ENCODE measurements around the gene BRF1.
A peak's percentile ranks its signal among the peaks of the same experiment; 100 is the strongest.

BRF1 gene

DNA sequence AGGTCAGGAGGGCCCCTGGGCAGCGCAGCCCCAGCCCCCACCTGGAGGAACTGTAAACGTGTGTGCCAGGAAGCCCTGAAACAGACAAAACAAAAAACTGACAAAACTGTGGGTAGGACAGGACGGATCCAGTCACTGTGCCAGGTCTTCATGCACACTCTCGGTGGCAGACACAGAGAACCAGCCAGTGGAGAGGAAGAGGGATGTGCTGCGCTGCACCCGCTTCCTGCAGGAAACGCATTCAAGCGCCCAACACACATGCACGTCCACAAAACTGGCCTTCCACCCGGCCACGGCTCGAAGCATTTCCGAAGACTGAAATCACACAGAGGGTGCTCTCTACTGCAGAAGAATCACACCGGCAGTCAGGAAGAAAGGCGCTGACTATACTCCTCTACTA is 16.9 kb downstream of the BRF1 start:
- Histone ChIP-seq H3K36me3 (ENCODE audit: control insufficient read depth in 1 of 2, insufficient read depth in 2 of 2, low read depth in 1 of 2, low read length in 2 of 2) (peaks cover 13 to 36% of the 10 kb centered on the region in 2 experiments), H2AK5ac (ENCODE audit: low read length, severe bottlenecking) (no peak overlapping the region), H3K9me3 (ENCODE audit: control insufficient read depth, low read length) (no peaks in the 10 kb centered on the region), H3K14ac (ENCODE audit: low read length in 2 of 2) (no peak overlapping the region), H2BK15ac (ENCODE audit: low read depth, poor library complexity, severe bottlenecking) (no peak overlapping the region), H2BK5ac (ENCODE audit: low read depth, low read length, poor library complexity, severe bottlenecking) (no peak overlapping the region), H2BK12ac (ENCODE audit: low read length in 2 of 2) (no peak overlapping the region), H3K79me1 (replicated peaks; ENCODE audit: low read length, poor library complexity, severe bottlenecking) (peaks cover 57% of the 10 kb centered on the region), H4K8ac (ENCODE audit: low read length) (no peak overlapping the region), H3K23ac (ENCODE audit: low read length in 2 of 2) (peak overlapping the region in 1 of 2 experiments; percentile 2), H3K4me3 (ENCODE audit: insufficient read depth in 1 of 2, low read depth in 1 of 2, low read length in 2 of 2) (no peak overlapping the region), H3K4me1 (ENCODE audit: control insufficient read depth, insufficient read depth, low read depth, low read length) (peaks cover 11% of the 10 kb centered on the region), H3K4me2 (ENCODE audit: low read length, poor library complexity, severe bottlenecking) (no peak overlapping the region), H2BK120ac (ENCODE audit: low read depth, low read length) (no peak overlapping the region), H2AFZ (ENCODE audit: low read depth, low read length) (no peak overlapping the region), H4K91ac (ENCODE audit: low read length) (no peak overlapping the region), H3K27ac (ENCODE audit: low read length, poor library complexity, severe bottlenecking) (no peak overlapping the region), H3K27me3 (ENCODE audit: control insufficient read depth in 1 of 2, insufficient read depth in 1 of 2, low read length in 2 of 2) (no peaks in the 10 kb centered on the region), H3K9ac (ENCODE audit: low read length) (no peak overlapping the region), H3K18ac (ENCODE audit: low read depth in 1 of 2, low read length in 2 of 2) (no peak overlapping the region), H3K4ac (ENCODE audit: low read depth in 1 of 2, low read length in 2 of 2) (no peak overlapping the region)
- 90% methylated on average over 15 of the region's 15 CpGs for WGBS
- DNase-seq: no peak

- Histone ChIP-seq H3K23ac (ENCODE audit: low read length in 2 of 2) (no peak overlapping the region), H3K18ac (ENCODE audit: low read depth in 1 of 2, low read length in 2 of 2) (no peak overlapping the region), H3K9ac (ENCODE audit: low read length) (no peak overlapping the region), H3K27me3 (ENCODE audit: control insufficient read depth in 1 of 2, insufficient read depth in 1 of 2, low read length in 2 of 2) (no peaks in the 10 kb centered on the region), H3K36me3 (ENCODE audit: control insufficient read depth in 1 of 2, insufficient read depth in 2 of 2, low read depth in 1 of 2, low read length in 2 of 2) (peaks cover 13 to 36% of the 10 kb centered on the region in 2 experiments), H2BK12ac (ENCODE audit: low read length in 2 of 2) (no peak overlapping the region), H3K79me1 (replicated peaks; ENCODE audit: low read length, poor library complexity, severe bottlenecking) (peaks cover 60% of the 10 kb centered on the region), H3K4me3 (ENCODE audit: insufficient read depth in 1 of 2, low read depth in 1 of 2, low read length in 2 of 2) (no peak overlapping the region), H3K9me3 (ENCODE audit: control insufficient read depth, low read length) (no peaks in the 10 kb centered on the region), H2BK15ac (ENCODE audit: low read depth, poor library complexity, severe bottlenecking) (no peak overlapping the region), H3K27ac (ENCODE audit: low read length, poor library complexity, severe bottlenecking) (no peak overlapping the region), H4K91ac (ENCODE audit: low read length) (peak overlapping the region; percentile 18), H4K8ac (ENCODE audit: low read length) (no peak overlapping the region), H2AFZ (ENCODE audit: low read depth, low read length) (no peak overlapping the region), H2BK5ac (ENCODE audit: low read depth, low read length, poor library complexity, severe bottlenecking) (no peak overlapping the region), H3K4ac (ENCODE audit: low read depth in 1 of 2, low read length in 2 of 2) (no peak overlapping the region), H3K4me1 (ENCODE audit: control insufficient read depth, insufficient read depth, low read depth, low read length) (peaks cover 11% of the 10 kb centered on the region), H3K4me2 (ENCODE audit: low read length, poor library complexity, severe bottlenecking) (no peak overlapping the region), H2AK5ac (ENCODE audit: low read length, severe bottlenecking) (no peak overlapping the region), H3K14ac (ENCODE audit: low read length in 2 of 2) (no peak overlapping the region), H2BK120ac (ENCODE audit: low read depth, low read length) (no peak overlapping the region)
- DNase-seq: no peak
- WGBS: 50% methylated on average over 9 of the region's 10 CpGs
Measured at GRCh38 chr14:105283028-105283427, 17.8 kb downstream of the BRF1 start.

GRCh38 chr14:105282098-105282725 is 18.6 kb downstream of the BRF1 start:
- Histone ChIP-seq H3K23ac (ENCODE audit: low read length in 2 of 2) (no peak overlapping the region), H3K27me3 (ENCODE audit: control insufficient read depth in 1 of 2, insufficient read depth in 1 of 2, low read length in 2 of 2) (no peaks in the 10 kb centered on the region), H3K9me3 (ENCODE audit: control insufficient read depth, low read length) (no peaks in the 10 kb centered on the region), H3K4ac (ENCODE audit: low read depth in 1 of 2, low read length in 2 of 2) (no peak overlapping the region), H3K36me3 (ENCODE audit: control insufficient read depth in 1 of 2, insufficient read depth in 2 of 2, low read depth in 1 of 2, low read length in 2 of 2) (peaks cover 13 to 36% of the 10 kb centered on the region in 2 experiments), H4K91ac (ENCODE audit: low read length) (no peak overlapping the region), H3K27ac (ENCODE audit: low read length, poor library complexity, severe bottlenecking) (no peak overlapping the region), H2BK15ac (ENCODE audit: low read depth, poor library complexity, severe bottlenecking) (no peak overlapping the region), H2AK5ac (ENCODE audit: low read length, severe bottlenecking) (no peak overlapping the region), H3K4me1 (ENCODE audit: control insufficient read depth, insufficient read depth, low read depth, low read length) (peaks cover 9% of the 10 kb centered on the region), H3K79me1 (replicated peaks; ENCODE audit: low read length, poor library complexity, severe bottlenecking) (peaks cover 55% of the 10 kb centered on the region), H3K18ac (ENCODE audit: low read depth in 1 of 2, low read length in 2 of 2) (no peak overlapping the region), H2BK120ac (ENCODE audit: low read depth, low read length) (no peak overlapping the region), H2BK5ac (ENCODE audit: low read depth, low read length, poor library complexity, severe bottlenecking) (no peak overlapping the region), H2AFZ (ENCODE audit: low read depth, low read length) (no peak overlapping the region), H3K9ac (ENCODE audit: low read length) (no peak overlapping the region), H3K14ac (ENCODE audit: low read length in 2 of 2) (no peak overlapping the region), H2BK12ac (ENCODE audit: low read length in 2 of 2) (no peak overlapping the region), H4K8ac (ENCODE audit: low read length) (peak overlapping the region; percentile 36), H3K4me3 (ENCODE audit: insufficient read depth in 1 of 2, low read depth in 1 of 2, low read length in 2 of 2) (no peak overlapping the region), H3K4me2 (ENCODE audit: low read length, poor library complexity, severe bottlenecking) (no peak overlapping the region)
- DNase-seq: no peak
- 80% methylated on average over 11 of the region's 16 CpGs for WGBS

GRCh38 chr14:105281371-105282097 is 19.3 kb downstream of the BRF1 start:
- Histone ChIP-seq H3K23ac (ENCODE audit: low read length in 2 of 2) (no peak overlapping the region), H3K36me3 (ENCODE audit: control insufficient read depth in 1 of 2, insufficient read depth in 2 of 2, low read depth in 1 of 2, low read length in 2 of 2) (peaks cover 13 to 30% of the 10 kb centered on the region in 2 experiments), H2AFZ (ENCODE audit: low read depth, low read length) (no peak overlapping the region), H3K4me2 (ENCODE audit: low read length, poor library complexity, severe bottlenecking) (no peak overlapping the region), H3K4me1 (ENCODE audit: control insufficient read depth, insufficient read depth, low read depth, low read length) (peaks cover 8% of the 10 kb centered on the region), H2BK5ac (ENCODE audit: low read depth, low read length, poor library complexity, severe bottlenecking) (no peak overlapping the region), H3K27ac (ENCODE audit: low read length, poor library complexity, severe bottlenecking) (no peak overlapping the region), H4K8ac (ENCODE audit: low read length) (no peak overlapping the region), H2BK120ac (ENCODE audit: low read depth, low read length) (no peak overlapping the region), H2BK12ac (ENCODE audit: low read length in 2 of 2) (no peak overlapping the region), H2BK15ac (ENCODE audit: low read depth, poor library complexity, severe bottlenecking) (no peak overlapping the region), H3K79me1 (replicated peaks; ENCODE audit: low read length, poor library complexity, severe bottlenecking) (peaks cover 49% of the 10 kb centered on the region), H2AK5ac (ENCODE audit: low read length, severe bottlenecking) (no peak overlapping the region), H4K91ac (ENCODE audit: low read length) (no peak overlapping the region), H3K4ac (ENCODE audit: low read depth in 1 of 2, low read length in 2 of 2) (no peak overlapping the region), H3K14ac (ENCODE audit: low read length in 2 of 2) (no peak overlapping the region), H3K9ac (ENCODE audit: low read length) (peak overlapping the region; percentile 36), H3K18ac (ENCODE audit: low read depth in 1 of 2, low read length in 2 of 2) (no peak overlapping the region), H3K4me3 (ENCODE audit: insufficient read depth in 1 of 2, low read depth in 1 of 2, low read length in 2 of 2) (no peak overlapping the region), H3K9me3 (ENCODE audit: control insufficient read depth, low read length) (no peaks in the 10 kb centered on the region), H3K27me3 (ENCODE audit: control insufficient read depth in 1 of 2, insufficient read depth in 1 of 2, low read length in 2 of 2) (no peaks in the 10 kb centered on the region)
- 65% methylated on average over 21 of the region's 23 CpGs for WGBS
- peak; percentile 84 for DNase-seq

All from mesenchymal stem cell (in vitro differentiated cells and primary cell).